ENCODE measurements around the gene PAX5.

The PAX5 gene

DNA sequence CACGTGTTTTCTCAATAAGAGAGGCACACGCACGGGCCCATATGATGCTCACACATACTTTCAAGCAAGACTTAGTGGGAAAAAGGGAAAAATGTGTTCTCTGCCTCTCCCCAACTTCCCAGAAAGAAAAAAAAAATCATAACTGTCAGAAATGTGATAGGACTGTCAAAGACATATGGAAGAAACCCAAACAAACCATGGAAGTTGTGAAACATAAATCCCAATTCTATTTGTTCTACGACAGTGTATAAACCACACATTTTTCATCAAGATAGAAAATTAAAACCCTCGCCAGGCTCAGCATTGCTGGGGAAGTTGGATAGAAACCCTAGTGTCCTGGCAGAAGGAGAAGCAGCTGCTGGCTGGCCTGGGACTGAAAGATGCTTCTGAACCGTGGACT, 211.9 kb downstream of the PAX5 start:
- Histone ChIP-seq H3K9me3 (ENCODE audit: control insufficient read depth, insufficient read depth, low read length) (no peaks in the 10 kb centered on the region), H3K4me3 (ENCODE audit: low read length) (no peak overlapping the region), H3K4me1 (ENCODE audit: control insufficient read depth, low read length) (no peaks in the 10 kb centered on the region), H3F3A (ENCODE audit: control insufficient read depth, insufficient read depth) (no peaks in the 10 kb centered on the region), H3K79me2 (ENCODE audit: control insufficient read depth, low read length) (no peaks in the 10 kb centered on the region), H3K9me2 (replicated peaks; ENCODE audit: control insufficient read depth, low read length) (no peaks in the 10 kb centered on the region), H3K27me3 (ENCODE audit: control insufficient read depth, low read length) (peaks cover 36% of the 10 kb centered on the region), H4K20me1 (ENCODE audit: control insufficient read depth, insufficient read depth, low read depth, low read length) (no peaks in the 10 kb centered on the region), H3K36me3 (ENCODE audit: control insufficient read depth, low read length) (no peaks in the 10 kb centered on the region), H3K27ac (ENCODE audit: low read depth, low read length) (no peak overlapping the region), H3K4me2 (ENCODE audit: low read length) (no peak overlapping the region)
- TF ChIP-seq EZH2phosphoT487 (IDR thresholded peaks at IDR 0.05; ENCODE audit: borderline replicate concordance, low read length), result no peak
- no peak for TF ChIP-seq CTCF (IDR thresholded peaks at IDR 0.05; ENCODE audit: low read depth, low read length, poor library complexity, severe bottlenecking)

DNA sequence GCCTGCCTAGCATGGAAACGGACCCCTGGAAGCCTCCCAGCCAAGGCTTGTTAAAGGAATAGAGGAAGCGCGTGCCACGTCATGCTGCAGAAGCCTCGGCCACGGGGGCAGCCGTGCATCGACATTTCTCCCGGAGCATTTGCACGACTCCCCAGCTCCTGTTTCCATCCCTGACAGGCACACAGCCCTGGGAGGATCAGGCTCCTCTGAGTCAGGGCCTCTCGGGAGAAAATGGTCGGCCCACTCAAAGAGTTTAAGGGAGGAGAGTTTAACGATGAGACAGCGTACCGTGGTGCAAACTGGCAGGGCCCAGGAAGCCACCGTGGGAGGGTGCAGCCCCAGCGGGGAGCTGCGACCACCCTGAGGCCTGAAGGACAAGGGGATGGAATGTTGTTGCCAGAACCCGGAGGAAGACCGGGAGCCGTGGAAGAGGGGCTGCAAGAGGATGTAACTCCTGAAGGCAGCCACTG, 213.6 kb downstream of the PAX5 start:
- Histone ChIP-seq H3K9me3 (ENCODE audit: control insufficient read depth, insufficient read depth, low read length) (no peaks in the 10 kb centered on the region), H3K4me2 (ENCODE audit: low read length) (no peak overlapping the region), H3K27me3 (ENCODE audit: control insufficient read depth, low read length) (peaks cover 34% of the 10 kb centered on the region), H3F3A (ENCODE audit: control insufficient read depth, insufficient read depth) (no peaks in the 10 kb centered on the region), H3K4me1 (ENCODE audit: control insufficient read depth, low read length) (no peaks in the 10 kb centered on the region), H3K36me3 (ENCODE audit: control insufficient read depth, low read length) (no peaks in the 10 kb centered on the region), H3K79me2 (ENCODE audit: control insufficient read depth, low read length) (no peaks in the 10 kb centered on the region), H4K20me1 (ENCODE audit: control insufficient read depth, insufficient read depth, low read depth, low read length) (no peaks in the 10 kb centered on the region), H3K9me2 (replicated peaks; ENCODE audit: control insufficient read depth, low read length) (no peaks in the 10 kb centered on the region), H3K27ac (ENCODE audit: low read depth, low read length) (no peak overlapping the region), H3K4me3 (ENCODE audit: low read length) (no peak overlapping the region)
- TF ChIP-seq CTCF (IDR thresholded peaks at IDR 0.05; ENCODE audit: low read depth, low read length, poor library complexity, severe bottlenecking) (no peak), EZH2phosphoT487 (IDR thresholded peaks at IDR 0.05; ENCODE audit: borderline replicate concordance, low read length) (no peak)

- H3K9me3 ChIP-seq (ENCODE audit: control insufficient read depth, insufficient read depth, low read length), result no peaks in the 10 kb centered on the region
- H3K4me3 ChIP-seq (ENCODE audit: low read length), result no peak overlapping the region
- no peaks in the 10 kb centered on the region for H3K4me1 ChIP-seq (ENCODE audit: control insufficient read depth, low read length)
- H3K27me3 ChIP-seq (ENCODE audit: control insufficient read depth, low read length), result peaks cover 30% of the 10 kb centered on the region
- TF ChIP-seq CTCF (IDR thresholded peaks at IDR 0.05; ENCODE audit: low read depth, low read length, poor library complexity, severe bottlenecking) (no peak), EZH2phosphoT487 (IDR thresholded peaks at IDR 0.05; ENCODE audit: borderline replicate concordance, low read length) (no peak)
- H3K36me3 ChIP-seq (ENCODE audit: control insufficient read depth, low read length), result no peaks in the 10 kb centered on the region
- no peaks in the 10 kb centered on the region for H3K9me2 ChIP-seq (replicated peaks; ENCODE audit: control insufficient read depth, low read length)
- H3K79me2 ChIP-seq (ENCODE audit: control insufficient read depth, low read length), result no peaks in the 10 kb centered on the region
- no peaks in the 10 kb centered on the region for H4K20me1 ChIP-seq (ENCODE audit: control insufficient read depth, insufficient read depth, low read depth, low read length)
- H3K27ac ChIP-seq (ENCODE audit: low read depth, low read length), result no peak overlapping the region
- H3F3A ChIP-seq (ENCODE audit: control insufficient read depth, insufficient read depth), result no peaks in the 10 kb centered on the region
- H3K4me2 ChIP-seq (ENCODE audit: low read length), result no peak overlapping the region
These were observed 214.8 kb downstream of the PAX5 start for GRCh38 chr9:36818965-36819870.

All from DOHH2 (cell line).